Body of pancreas (tissue), 4 donors: ENCODE results near the gene NUP205.

Experiments
- CTCF ChIP-seq, 7 experiments: fragments of 450-650 bp in 4 of 7; fragments of 200-600 bp in 3 of 7; sonication (generic) in 3 of 7; IDR thresholded peaks; one replicate each; pipeline ENCODE4 v1.5.1; 2016 to 2019; ENCODE audit warnings: antibody characterized with exemption in 7 of 7
- POLR2A ChIP-seq, 3 donors: fragments of 450-650 bp; IDR thresholded peaks; one replicate each; pipeline ENCODE4 v1.6.1; 2016; ENCODE audit warnings: antibody characterized with exemption in 3 of 3, mild to moderate bottlenecking in 2 of 3

GRCh38 chr7:135661311-135662122 lies 103.8 kb downstream of the NUP205 start:
- TF ChIP-seq POLR2A (IDR thresholded peaks at IDR 0.05) (no peak), CTCF (IDR thresholded peaks at IDR 0.05) (no peak)
